Mesenchymal stem cell (in vitro differentiated cells and primary cell): ENCODE measurements around the gene TNFAIP8L3.

Experiments used
- DNase-seq: peaks from one replicate; pipeline ENCODE4 v3.0.0-alpha.2; 2013
- H2AFZ ChIP-seq: one replicate; pipeline ENCODE4 v1.6.1; 2013; ENCODE audit warnings: low read depth, mild to moderate bottlenecking, control low read depth, inconsistent platforms, low read length, moderate library complexity
- H2AK5ac ChIP-seq: 2 replicates; pipeline ENCODE4 v1.6.1; 2013; ENCODE audit warnings: low read length, moderate library complexity, mild to moderate bottlenecking, inconsistent platforms; ENCODE audit not compliant: severe bottlenecking
- H2BK120ac ChIP-seq: one replicate; pipeline ENCODE4 v1.6.1; 2013; ENCODE audit warnings: low read depth, mild to moderate bottlenecking, inconsistent platforms, low read length, moderate library complexity
- H2BK12ac ChIP-seq, 2 experiments: one replicate each; pipeline ENCODE4 v1.6.1; 2013; ENCODE audit warnings: inconsistent platforms in 2 of 2, low read length in 2 of 2, mild to moderate bottlenecking in 2 of 2, moderate library complexity in 2 of 2, control low read depth in 1 of 2
- H2BK15ac ChIP-seq: one replicate; pipeline ENCODE4 v1.6.1; 2013; ENCODE audit warnings: mild to moderate bottlenecking, low read depth, inconsistent platforms; ENCODE audit not compliant: poor library complexity, severe bottlenecking
- H2BK5ac ChIP-seq: 2 replicates; pipeline ENCODE4 v1.6.1; 2013; ENCODE audit warnings: low read depth, mild to moderate bottlenecking, low read length, control low read depth, inconsistent platforms; ENCODE audit not compliant: poor library complexity, severe bottlenecking
- H3K14ac ChIP-seq, 2 experiments: one replicate each; pipeline ENCODE4 v1.6.1; 2013; ENCODE audit warnings: inconsistent platforms in 2 of 2, low read length in 2 of 2, control low read depth in 1 of 2, mild to moderate bottlenecking in 1 of 2, moderate library complexity in 1 of 2
- H3K18ac ChIP-seq, 2 experiments: one replicate each; pipeline ENCODE4 v1.6.1; 2013; ENCODE audit warnings: inconsistent platforms in 2 of 2, low read length in 2 of 2, control low read depth in 1 of 2, low read depth in 1 of 2, mild to moderate bottlenecking in 1 of 2
- H3K23ac ChIP-seq, 2 experiments: one replicate each; pipeline ENCODE4 v1.6.1; 2013; ENCODE audit warnings: inconsistent platforms in 2 of 2, low read length in 2 of 2, mild to moderate bottlenecking in 2 of 2, moderate library complexity in 2 of 2, control low read depth in 1 of 2
- H3K27ac ChIP-seq: 2 replicates; pipeline ENCODE4 v1.5.1; 2013; ENCODE audit warnings: mild to moderate bottlenecking, moderate library complexity, low read length, control low read depth, inconsistent platforms; ENCODE audit not compliant: poor library complexity, severe bottlenecking
- H3K27me3 ChIP-seq, 2 experiments: 2 replicates each; pipeline versions ENCODE4 v1.6.1 to v1.7.0; 2013; ENCODE audit warnings: low read length in 2 of 2, mild to moderate bottlenecking in 2 of 2, moderate library complexity in 2 of 2, control low read depth in 1 of 2, inconsistent platforms in 1 of 2; ENCODE audit not compliant: control insufficient read depth in 1 of 2, insufficient read depth in 1 of 2
- H3K36me3 ChIP-seq, 2 experiments: 2 replicates each; pipeline versions ENCODE4 v1.6.1 to v1.7.0; 2013; ENCODE audit warnings: low read length in 2 of 2, control low read depth in 1 of 2, inconsistent platforms in 1 of 2, low read depth in 1 of 2, mild to moderate bottlenecking in 1 of 2; ENCODE audit not compliant: insufficient read depth in 2 of 2, control insufficient read depth in 1 of 2
- H3K4ac ChIP-seq, 2 experiments: one replicate each; pipeline ENCODE4 v1.6.1; 2013; ENCODE audit warnings: inconsistent platforms in 2 of 2, low read length in 2 of 2, mild to moderate bottlenecking in 2 of 2, moderate library complexity in 2 of 2, control low read depth in 1 of 2, low read depth in 1 of 2
- H3K4me1 ChIP-seq: 2 replicates; pipeline ENCODE4 v1.6.1; 2013; ENCODE audit warnings: low read depth, low read length, control low read depth; ENCODE audit not compliant: control insufficient read depth, insufficient read depth
- H3K4me2 ChIP-seq: 2 replicates; pipeline ENCODE4 v1.6.1; 2013; ENCODE audit warnings: low read length, mild to moderate bottlenecking, inconsistent platforms; ENCODE audit not compliant: poor library complexity, severe bottlenecking
- H3K4me3 ChIP-seq, 2 experiments: 2 replicates each; pipeline versions ENCODE4 v1.5.1 to v1.7.0; 2013; ENCODE audit warnings: low read length in 2 of 2, mild to moderate bottlenecking in 2 of 2, control low read depth in 1 of 2, low read depth in 1 of 2; ENCODE audit not compliant: insufficient read depth in 1 of 2
- H3K79me1 ChIP-seq: replicated peaks from 2 replicates; pipeline ENCODE4 v1.6.1; 2013; ENCODE audit warnings: mild to moderate bottlenecking, control low read depth, low read length, inconsistent platforms; ENCODE audit not compliant: poor library complexity, severe bottlenecking
- H3K9ac ChIP-seq: 2 replicates; pipeline ENCODE4 v1.7.0; 2013; ENCODE audit warnings: mild to moderate bottlenecking, low read length, moderate library complexity
- H3K9me3 ChIP-seq: 2 replicates; pipeline ENCODE4 v1.7.0; 2013; ENCODE audit warnings: mild to moderate bottlenecking, low read length; ENCODE audit not compliant: control insufficient read depth
- H4K8ac ChIP-seq: one replicate; pipeline ENCODE4 v1.6.1; 2013; ENCODE audit warnings: inconsistent platforms, mild to moderate bottlenecking, low read length, moderate library complexity
- H4K91ac ChIP-seq: one replicate; pipeline ENCODE4 v1.6.1; 2013; ENCODE audit warnings: mild to moderate bottlenecking, low read length, inconsistent platforms
- WGBS: methylation state at CpG from one replicate; pipeline ENCODE4 v1.1.7; 2013; ENCODE audit warnings: mixed read lengths; 5-methylcytosine and 5-hydroxymethylcytosine counted together

Gene TNFAIP8L3

DNA sequence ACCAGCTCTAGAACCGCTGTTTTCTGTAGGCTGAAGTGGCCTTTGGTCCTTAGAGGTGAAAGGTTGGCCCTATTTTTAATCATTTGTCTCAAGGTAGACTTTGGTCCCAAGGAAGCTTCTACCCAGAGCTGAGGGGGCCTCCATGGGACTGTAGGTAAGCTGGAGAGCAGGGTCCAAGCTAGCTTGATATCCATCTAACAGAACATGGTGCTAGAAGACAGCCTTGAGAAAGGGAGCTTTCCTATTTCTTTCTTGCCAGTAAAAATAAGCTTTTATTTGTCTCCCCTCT, 3.6 kb upstream of the TNFAIP8L3 start:
- H2BK5ac ChIP-seq = no peak overlapping the region
- H3K18ac ChIP-seq = no peak overlapping the region
- no peaks in the 10 kb centered on the region for H3K79me1 ChIP-seq
- H3K4ac ChIP-seq = no peak overlapping the region
- no peak overlapping the region for H2BK12ac ChIP-seq
- no peak overlapping the region for H2AK5ac ChIP-seq
- no peak overlapping the region for H3K4me3 ChIP-seq
- H3K9ac ChIP-seq = no peak overlapping the region
- no peak overlapping the region for H3K23ac ChIP-seq
- peaks cover 20% of the 10 kb centered on the region for H3K4me1 ChIP-seq
- no peaks in the 10 kb centered on the region for H3K36me3 ChIP-seq
- H2BK15ac ChIP-seq = no peak overlapping the region
- peaks cover 3 to 54% of the 10 kb centered on the region in 2 experiments for H3K27me3 ChIP-seq
- H4K8ac ChIP-seq = no peak overlapping the region
- H2AFZ ChIP-seq = no peak overlapping the region
- H2BK120ac ChIP-seq = no peak overlapping the region
- H3K27ac ChIP-seq = no peak overlapping the region
- no peak overlapping the region for H4K91ac ChIP-seq
- 45% methylated on average over 1 of the region's 1 CpG for WGBS
- H3K9me3 ChIP-seq = no peaks in the 10 kb centered on the region
- no peak overlapping the region for H3K14ac ChIP-seq
- DNase-seq = no peak
- no peak overlapping the region for H3K4me2 ChIP-seq

DNA sequence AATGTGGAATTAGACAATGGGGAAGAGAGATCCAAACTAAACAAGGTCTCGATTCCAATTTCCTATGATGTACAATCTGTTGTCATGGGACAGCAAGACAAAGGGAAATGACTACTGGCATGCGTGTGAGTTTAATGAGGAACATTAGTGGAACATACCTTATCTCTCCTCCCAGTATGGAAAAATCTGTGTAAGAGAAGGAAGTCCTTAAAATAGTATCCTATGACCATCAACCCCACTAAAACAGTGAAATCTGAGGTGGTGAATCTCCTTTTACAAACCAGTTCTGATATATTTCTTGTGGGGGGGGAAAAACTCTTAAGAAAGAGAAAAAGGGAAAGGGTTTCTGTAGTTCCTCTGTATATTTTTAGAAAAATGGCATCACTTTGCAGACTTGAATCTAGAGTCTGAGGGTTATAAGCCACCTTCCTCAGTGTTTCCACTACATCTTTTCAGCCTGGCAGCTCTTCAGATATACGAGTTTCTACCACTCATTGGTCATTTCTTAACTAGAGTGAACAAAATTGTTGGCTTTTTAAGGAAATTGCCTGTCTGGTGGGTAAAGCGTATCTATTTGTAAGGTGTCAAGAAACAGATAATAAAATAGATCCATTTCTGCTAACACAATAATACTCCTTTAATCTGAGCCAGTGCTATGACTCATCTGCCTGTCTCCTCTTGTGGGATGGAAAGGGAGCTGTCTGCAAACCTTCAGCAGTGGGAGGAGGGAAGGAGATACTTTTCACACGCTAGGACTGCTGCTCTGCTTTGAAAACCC, 3.0 kb upstream of the TNFAIP8L3 start:
- H3K36me3 ChIP-seq = no peaks in the 10 kb centered on the region
- H2BK5ac ChIP-seq = no peak overlapping the region
- no peak overlapping the region for H3K4ac ChIP-seq
- 66% methylated on average over 2 of the region's 5 CpGs for WGBS
- H3K14ac ChIP-seq = no peak overlapping the region
- H3K79me1 ChIP-seq = no peaks in the 10 kb centered on the region
- H3K27ac ChIP-seq = no peak overlapping the region
- H3K4me3 ChIP-seq = no peak overlapping the region
- no peak overlapping the region for H4K91ac ChIP-seq
- peak; percentile 69 for DNase-seq
- H3K4me1 ChIP-seq = peaks cover 20% of the 10 kb centered on the region
- H3K9ac ChIP-seq = peak overlapping the region; percentile 34
- H4K8ac ChIP-seq = no peak overlapping the region
- H2BK12ac ChIP-seq = no peak overlapping the region
- no peak overlapping the region for H3K23ac ChIP-seq
- H2BK15ac ChIP-seq = no peak overlapping the region
- H2AK5ac ChIP-seq = no peak overlapping the region
- no peak overlapping the region for H2BK120ac ChIP-seq
- peaks cover 3 to 59% of the 10 kb centered on the region in 2 experiments for H3K27me3 ChIP-seq
- H3K4me2 ChIP-seq = no peak overlapping the region
- no peak overlapping the region for H3K18ac ChIP-seq
- H3K9me3 ChIP-seq = no peaks in the 10 kb centered on the region
- H2AFZ ChIP-seq = no peak overlapping the region

DNA sequence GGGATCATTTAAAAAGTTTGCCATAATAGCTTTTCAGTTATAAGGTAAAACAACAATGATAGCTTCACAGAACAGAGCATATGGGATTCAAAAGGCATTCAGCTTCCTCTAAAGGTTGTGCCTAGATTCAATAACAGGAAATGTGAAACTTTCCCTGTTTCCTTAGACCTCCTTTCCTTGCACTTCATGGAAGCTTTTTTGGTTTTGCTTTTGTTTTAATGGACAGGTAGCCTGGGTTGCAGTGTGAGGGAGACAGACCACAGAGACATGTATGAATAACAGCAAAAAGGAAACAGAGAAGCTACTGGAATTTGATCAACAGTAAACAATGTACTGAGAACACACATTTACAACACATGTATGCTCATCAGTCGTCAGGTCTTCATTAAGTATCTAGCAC, 2.3 kb upstream of the TNFAIP8L3 start:
- no peak overlapping the region for H4K8ac ChIP-seq
- H2AK5ac ChIP-seq = no peak overlapping the region
- no peak overlapping the region for H3K14ac ChIP-seq
- H2AFZ ChIP-seq = no peak overlapping the region
- no peak overlapping the region for H4K91ac ChIP-seq
- H2BK120ac ChIP-seq = no peak overlapping the region
- DNase-seq = no peak
- no peak overlapping the region for H2BK12ac ChIP-seq
- no peak overlapping the region for H2BK5ac ChIP-seq
- H3K36me3 ChIP-seq = no peaks in the 10 kb centered on the region
- H3K4me1 ChIP-seq = peaks cover 20% of the 10 kb centered on the region
- H3K18ac ChIP-seq = no peak overlapping the region
- no CpG with 5 or more reads among the region's 1 CpG for WGBS
- H3K27ac ChIP-seq = no peak overlapping the region
- no peak overlapping the region for H3K23ac ChIP-seq
- H3K79me1 ChIP-seq = no peaks in the 10 kb centered on the region
- no peak overlapping the region for H3K9ac ChIP-seq
- no peak overlapping the region for H3K4me2 ChIP-seq
- H3K4ac ChIP-seq = no peak overlapping the region
- H2BK15ac ChIP-seq = no peak overlapping the region
- H3K4me3 ChIP-seq = no peak overlapping the region
- no peaks in the 10 kb centered on the region for H3K9me3 ChIP-seq
- H3K27me3 ChIP-seq = peaks cover 3 to 67% of the 10 kb centered on the region in 2 experiments

DNA sequence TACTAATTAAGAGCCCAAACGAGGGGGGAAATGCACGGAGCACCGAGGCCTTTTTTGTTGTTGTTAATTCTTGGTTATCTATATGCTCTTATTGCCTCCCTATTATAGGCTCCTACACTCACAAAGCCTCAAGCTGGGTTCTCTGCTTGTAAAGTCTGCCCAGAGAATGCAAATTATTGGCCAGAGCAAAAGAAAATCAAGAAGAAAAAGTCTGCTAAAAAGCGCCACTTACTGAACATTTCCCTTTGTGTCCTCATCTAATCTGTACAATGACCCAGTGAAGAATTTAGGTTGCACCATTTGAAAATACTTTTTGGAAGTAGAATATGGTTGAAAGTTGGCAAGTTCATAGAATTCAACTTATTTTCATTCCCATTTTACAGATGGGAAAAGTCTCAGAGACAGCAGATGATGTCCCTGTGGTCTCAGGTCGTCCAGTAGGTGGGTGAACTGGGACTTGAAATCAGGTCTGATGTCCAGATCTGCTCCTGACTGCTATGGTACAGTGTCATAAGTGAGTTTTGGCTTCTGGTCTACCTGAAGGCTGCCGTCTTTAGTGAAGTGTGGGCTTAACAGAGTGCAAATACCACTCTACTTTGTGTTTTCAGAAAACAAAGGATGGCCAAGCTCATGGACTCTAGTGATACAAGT, 1.1 kb upstream of the TNFAIP8L3 start:
- H3K27me3 ChIP-seq = peaks cover 3 to 72% of the 10 kb centered on the region in 2 experiments
- DNase-seq = no peak
- H3K18ac ChIP-seq = no peak overlapping the region
- H3K36me3 ChIP-seq = no peaks in the 10 kb centered on the region
- no peak overlapping the region for H2BK120ac ChIP-seq
- no peak overlapping the region for H3K23ac ChIP-seq
- 66% methylated on average over 2 of the region's 6 CpGs for WGBS
- H4K91ac ChIP-seq = no peak overlapping the region
- no peak overlapping the region for H2AFZ ChIP-seq
- H3K14ac ChIP-seq = no peak overlapping the region
- no peak overlapping the region for H3K4ac ChIP-seq
- peaks cover 20% of the 10 kb centered on the region for H3K4me1 ChIP-seq
- H2BK5ac ChIP-seq = no peak overlapping the region
- no peak overlapping the region for H4K8ac ChIP-seq
- H2BK12ac ChIP-seq = no peak overlapping the region
- H2AK5ac ChIP-seq = no peak overlapping the region
- H3K27ac ChIP-seq = no peak overlapping the region
- peak overlapping the region; percentile 83 for H3K9ac ChIP-seq
- no peaks in the 10 kb centered on the region for H3K79me1 ChIP-seq
- H3K9me3 ChIP-seq = no peaks in the 10 kb centered on the region
- no peak overlapping the region for H2BK15ac ChIP-seq
- H3K4me3 ChIP-seq = peak overlapping the region in 1 of 2 experiments; percentile 83
- H3K4me2 ChIP-seq = no peak overlapping the region
